ENCODE measurements around the gene HES1.

HES1 gene

GRCh38 chr3:194129581-194130133 lies 6.3 kb upstream of the HES1 start:
- DNase-seq: no peak

GRCh38 chr3:194130188-194130587 lies 5.8 kb upstream of the HES1 start:
- DNase-seq: no peak

- peak; percentile 55 for DNase-seq
Observed at GRCh38 chr3:194130807-194131589, 5.0 kb upstream of the HES1 start.

- DNase-seq: no peak
Observed at GRCh38 chr3:194132465-194133286, 3.3 kb upstream of the HES1 start.

GRCh38 chr3:194133661-194134230 lies 2.2 kb upstream of the HES1 start:
- peak; percentile 32 for DNase-seq

GRCh38 chr3:194134231-194134756 lies 1.7 kb upstream of the HES1 start:
- peak; percentile 61 for DNase-seq

GRCh38 chr3:194134757-194135515 lies 1.0 kb upstream of the HES1 start:
- DNase-seq: peak; percentile 91

- DNase-seq: no peak
Observed at GRCh38 chr3:194135516-194135805, 487 bp upstream of the HES1 start.

- no peak for DNase-seq
Observed at GRCh38 chr3:194136519-194137007, 615 bp downstream of the HES1 start.

GRCh38 chr3:194137008-194137505 lies 1.1 kb downstream of the HES1 start:
- peak; percentile 13 for DNase-seq

- peak; percentile 34 for DNase-seq
Observed at GRCh38 chr3:194137506-194138474, 1.8 kb downstream of the HES1 start.

GRCh38 chr3:194138732-194139070 lies 2.8 kb downstream of the HES1 start:
- DNase-seq: no peak

GRCh38 chr3:194139071-194139813 lies 3.3 kb downstream of the HES1 start:
- no peak for DNase-seq

- DNase-seq: no peak
Observed at GRCh38 chr3:194139814-194140391, 4.0 kb downstream of the HES1 start.

GRCh38 chr3:194140520-194141414 lies 4.8 kb downstream of the HES1 start:
- peak; percentile 65 for DNase-seq

GRCh38 chr3:194141415-194142155 lies 5.6 kb downstream of the HES1 start:
- peak; percentile 60 for DNase-seq

GRCh38 chr3:194142156-194142910 lies 6.4 kb downstream of the HES1 start:
- no peak for DNase-seq
